ENCODE measurements around the gene TFAP2E. TPM values are rescaled to one million over a fixed set of nuclear protein-coding genes. Genes with fewer than 3 reads are reported as not detected.

TFAP2E gene
- total RNA-seq, 6 donors from 2014 or later, result 1.1 to 7.3 (median 2.0) TPM

DNA sequence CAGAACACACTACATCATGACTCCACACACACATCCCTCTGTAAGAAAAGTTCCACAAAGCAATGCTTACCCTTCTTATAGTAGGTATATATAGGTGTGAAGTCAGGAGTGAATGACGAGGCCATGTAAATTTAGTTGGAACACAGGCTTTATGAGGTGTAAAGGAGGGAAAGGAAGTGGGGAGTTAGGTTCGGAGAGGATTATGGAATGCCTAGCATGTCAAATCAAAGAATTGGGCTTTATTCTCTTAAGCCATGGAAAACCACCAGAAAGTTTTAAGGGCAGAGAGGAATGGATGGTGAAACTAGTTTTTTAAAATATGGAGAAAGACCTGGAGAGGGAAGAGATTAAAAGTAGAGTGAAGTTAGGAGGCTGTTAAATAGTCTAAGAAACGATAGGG lies 26.3 kb downstream of the TFAP2E start:
- no peaks in the 10 kb centered on the region for H3K27me3 ChIP-seq
- H3K4me1 ChIP-seq, result no peaks in the 10 kb centered on the region
- DNase-seq (no peak), ATAC-seq (ENCODE audit: low FRiP score in 2 of 2) (no peak)
- TF ChIP-seq POLR2AphosphoS5 (IDR thresholded peaks at IDR 0.05) (no peak), POLR2A (IDR thresholded peaks at IDR 0.05) (no peak), EP300 (IDR thresholded peaks at IDR 0.05) (no peak)
- TF ChIP-seq, protein P1, sequence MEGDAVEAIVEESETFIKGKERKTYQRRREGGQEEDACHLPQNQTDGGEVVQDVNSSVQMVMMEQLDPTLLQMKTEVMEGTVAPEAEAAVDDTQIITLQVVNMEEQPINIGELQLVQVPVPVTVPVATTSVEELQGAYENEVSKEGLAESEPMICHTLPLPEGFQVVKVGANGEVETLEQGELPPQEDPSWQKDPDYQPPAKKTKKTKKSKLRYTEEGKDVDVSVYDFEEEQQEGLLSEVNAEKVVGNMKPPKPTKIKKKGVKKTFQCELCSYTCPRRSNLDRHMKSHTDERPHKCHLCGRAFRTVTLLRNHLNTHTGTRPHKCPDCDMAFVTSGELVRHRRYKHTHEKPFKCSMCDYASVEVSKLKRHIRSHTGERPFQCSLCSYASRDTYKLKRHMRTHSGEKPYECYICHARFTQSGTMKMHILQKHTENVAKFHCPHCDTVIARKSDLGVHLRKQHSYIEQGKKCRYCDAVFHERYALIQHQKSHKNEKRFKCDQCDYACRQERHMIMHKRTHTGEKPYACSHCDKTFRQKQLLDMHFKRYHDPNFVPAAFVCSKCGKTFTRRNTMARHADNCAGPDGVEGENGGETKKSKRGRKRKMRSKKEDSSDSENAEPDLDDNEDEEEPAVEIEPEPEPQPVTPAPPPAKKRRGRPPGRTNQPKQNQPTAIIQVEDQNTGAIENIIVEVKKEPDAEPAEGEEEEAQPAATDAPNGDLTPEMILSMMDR (IDR thresholded peaks at IDR 0.05), result no peak
- no peak overlapping the region for H3K27ac ChIP-seq
- peaks cover 0 to 51% (median 30%) of the 10 kb centered on the region in 4 donors for H3K36me3 ChIP-seq
- WGBS, 2 donors, result 89 to 93% methylated on average over 3 of the region's 3 CpGs
- H3K9me3 ChIP-seq, result no peaks in the 10 kb centered on the region
- no peak overlapping the region for H3K4me3 ChIP-seq

DNA sequence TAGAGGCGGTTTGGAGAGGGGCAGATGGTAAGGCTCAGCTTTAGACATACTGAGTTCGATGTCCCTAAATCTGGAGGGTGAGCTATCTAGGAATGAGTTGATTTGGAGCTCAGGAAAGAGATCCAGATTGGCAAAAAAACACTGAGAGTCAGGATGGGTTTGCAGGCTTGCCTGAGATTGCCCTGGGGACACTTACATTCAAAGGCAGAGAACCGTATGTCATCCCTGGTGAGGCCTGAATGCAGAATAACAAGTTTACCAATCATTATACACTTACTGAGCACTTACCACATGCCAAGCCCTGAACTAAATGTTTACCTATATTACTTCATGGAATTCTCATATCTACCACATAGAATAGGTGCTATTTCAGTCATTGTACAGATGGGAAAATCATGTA lies 27.5 kb downstream of the TFAP2E start:
- Histone ChIP-seq H3K27ac (no peak overlapping the region), H3K4me1 (no peaks in the 10 kb centered on the region), H3K27me3 (no peaks in the 10 kb centered on the region), H3K36me3 (peaks cover 0 to 61% (median 42%) of the 10 kb centered on the region in 4 donors), H3K9me3 (no peaks in the 10 kb centered on the region), H3K4me3 (no peak overlapping the region)
- ATAC-seq (ENCODE audit: low FRiP score in 2 of 2) (no peak), DNase-seq (no peak)
- WGBS, 2 donors, result 96 to 98% methylated on average over 3 of the region's 3 CpGs
- no peak for TF ChIP-seq EP300 (IDR thresholded peaks at IDR 0.05)
- TF ChIP-seq, protein P1 (IDR thresholded peaks at IDR 0.05), result no peak
- no peak for TF ChIP-seq POLR2AphosphoS5 (IDR thresholded peaks at IDR 0.05)
- TF ChIP-seq POLR2A (IDR thresholded peaks at IDR 0.05), result no peak

DNA sequence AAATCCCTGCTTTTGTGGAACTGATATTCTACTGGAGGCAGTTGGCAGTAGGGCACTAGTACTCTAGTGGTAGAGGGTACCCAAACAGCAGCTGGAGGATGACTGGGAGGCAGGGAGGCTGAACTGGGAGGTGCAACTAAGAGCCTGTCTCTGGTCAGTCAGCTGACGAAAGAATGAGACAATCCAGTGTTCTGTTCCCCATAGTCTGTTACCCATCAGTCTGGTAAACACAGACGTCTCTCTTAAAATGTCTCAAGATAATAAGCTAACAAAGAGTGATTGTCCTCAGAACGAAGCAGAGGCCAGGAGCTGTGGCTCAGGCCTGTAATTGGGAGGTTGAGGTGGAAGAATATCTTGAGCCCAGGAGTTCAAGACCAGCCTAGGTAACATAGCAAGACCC lies 30.4 kb downstream of the TFAP2E start:
- 83 to 85% methylated on average over 3 of the region's 3 CpGs for WGBS, 2 donors
- Histone ChIP-seq H3K36me3 (peaks cover 2 to 78% (median 57%) of the 10 kb centered on the region in 4 donors), H3K9me3 (no peaks in the 10 kb centered on the region), H3K27me3 (no peaks in the 10 kb centered on the region), H3K4me3 (no peak overlapping the region), H3K27ac (no peak overlapping the region), H3K4me1 (no peaks in the 10 kb centered on the region)
- TF ChIP-seq, protein P1 (IDR thresholded peaks at IDR 0.05), result no peak
- no peak for TF ChIP-seq POLR2A (IDR thresholded peaks at IDR 0.05)
- TF ChIP-seq POLR2AphosphoS5 (IDR thresholded peaks at IDR 0.05), result no peak
- no peak for TF ChIP-seq EP300 (IDR thresholded peaks at IDR 0.05)
- no peak for ATAC-seq (ENCODE audit: low FRiP score in 2 of 2)
- DNase-seq, result no peak

DNA sequence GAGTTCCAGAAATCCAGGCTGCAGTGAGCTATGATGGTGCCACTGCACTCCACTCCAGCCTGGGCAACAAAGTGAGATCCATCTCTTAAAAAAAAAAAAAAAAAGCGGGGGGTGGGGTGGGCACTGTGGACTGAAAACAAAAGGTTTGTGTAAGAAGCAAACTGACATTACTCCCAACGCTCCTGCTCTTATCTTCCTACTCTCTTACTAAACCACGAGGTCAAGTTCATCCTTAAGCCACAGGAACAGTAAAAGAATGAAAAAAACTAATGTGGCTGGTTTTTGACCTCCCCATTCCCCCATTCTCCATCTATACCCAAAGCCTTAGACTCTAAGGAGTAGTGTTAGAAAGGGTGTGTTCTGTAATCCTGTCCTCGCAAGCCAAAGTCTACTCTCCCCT lies 30.8 kb downstream of the TFAP2E start:
- Histone ChIP-seq H3K36me3 (peaks cover 3 to 83% (median 61%) of the 10 kb centered on the region in 4 donors), H3K27me3 (no peaks in the 10 kb centered on the region), H3K4me3 (no peak overlapping the region), H3K9me3 (no peaks in the 10 kb centered on the region), H3K4me1 (no peaks in the 10 kb centered on the region), H3K27ac (no peak overlapping the region)
- DNase-seq, result no peak
- ATAC-seq (ENCODE audit: low FRiP score in 2 of 2), result no peak
- WGBS, 2 donors, result 86 to 87% methylated on average over 4 of the region's 4 CpGs
- TF ChIP-seq EP300 (IDR thresholded peaks at IDR 0.05), result no peak
- TF ChIP-seq, protein P1 (IDR thresholded peaks at IDR 0.05), result no peak
- no peak for TF ChIP-seq POLR2A (IDR thresholded peaks at IDR 0.05)
- TF ChIP-seq POLR2AphosphoS5 (IDR thresholded peaks at IDR 0.05), result no peak

DNA sequence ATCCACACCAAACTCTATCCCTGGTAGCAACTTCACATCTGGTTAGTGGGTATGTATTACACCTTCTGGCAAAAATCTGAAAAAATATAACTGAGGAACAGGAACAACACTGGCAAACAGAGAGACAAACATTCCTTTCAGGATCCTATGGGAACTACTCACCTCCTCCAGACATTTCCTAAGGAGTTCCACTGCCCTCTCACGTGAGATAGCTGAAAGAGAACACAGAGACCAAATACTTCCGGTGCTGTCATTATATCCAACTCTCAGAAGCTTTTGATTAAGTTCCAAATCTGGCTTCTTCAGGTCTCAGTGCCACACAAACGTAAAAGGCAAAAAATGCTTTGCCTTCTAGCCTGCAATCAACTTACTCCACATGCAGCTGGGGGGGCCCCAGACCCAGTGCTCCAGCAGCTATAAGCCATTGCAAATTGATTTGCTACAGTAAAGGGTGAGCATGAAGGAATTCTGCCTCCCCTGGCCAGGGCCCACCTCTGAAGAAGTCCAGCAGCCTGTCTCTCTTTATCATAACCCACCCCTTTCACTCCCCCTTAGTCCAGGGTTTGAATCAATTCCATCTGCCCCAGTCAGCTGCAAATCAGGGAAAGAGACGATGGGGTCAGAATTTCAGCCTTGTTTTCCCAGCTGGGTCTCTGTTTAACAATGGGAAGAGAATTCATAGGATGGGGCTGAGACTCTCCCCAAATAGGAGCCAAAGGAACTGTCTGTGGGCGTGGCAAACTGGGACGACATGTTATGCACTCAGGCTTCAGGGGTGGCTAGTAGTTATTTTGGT lies 32.2 kb downstream of the TFAP2E start:
- 89 to 94% methylated on average over 6 of the region's 6 CpGs for WGBS, 2 donors
- H3K9me3 ChIP-seq, result no peaks in the 10 kb centered on the region
- no peaks in the 10 kb centered on the region for H3K4me1 ChIP-seq
- no peaks in the 10 kb centered on the region for H3K27me3 ChIP-seq
- DNase-seq (no peak), ATAC-seq (ENCODE audit: low FRiP score in 2 of 2) (no peak)
- H3K4me3 ChIP-seq, result no peak overlapping the region
- TF ChIP-seq EP300 (IDR thresholded peaks at IDR 0.05) (no peak), POLR2AphosphoS5 (IDR thresholded peaks at IDR 0.05) (no peak), POLR2A (IDR thresholded peaks at IDR 0.05) (no peak)
- TF ChIP-seq, protein P1 (IDR thresholded peaks at IDR 0.05), result no peak
- peaks cover 3 to 83% (median 63%) of the 10 kb centered on the region in 4 donors for H3K36me3 ChIP-seq
- no peak overlapping the region for H3K27ac ChIP-seq

Measured in upper lobe of left lung (tissue), 6 donors.